Naive thymus-derived CD4-positive, alpha-beta T cell (primary cell): Measurements from ENCODE around the gene ISG15. TPM values are rescaled to one million over a fixed set of nuclear protein-coding genes. Genes with fewer than 3 reads are reported as not detected.
"Not testable (repeated sequence)": the region's sequence is repeated elsewhere in the genome, so short reads cannot be mapped to it uniquely, and the experiment has no call there.

ENCODE experiments used
- ATAC-seq: fragments of 150-1000 bp; cut with Tn5 transposase; 2 replicates; pipeline ENCODE4 v1.10.0; 2021; ENCODE audit warnings: mild to moderate bottlenecking, moderate library complexity
- CTCF ChIA-PET: fragments of 350-600 bp; sonication (Branson Sonifier 250); formaldehyde crosslinking; loops from one replicate; lab custom pipeline; 2021; ENCODE audit warnings: antibody characterized with exemption; lab: Charles Lee
- POLR2A ChIA-PET: fragments of 350-600 bp; sonication (Branson Sonifier 250); formaldehyde crosslinking; loops from one replicate; lab custom pipeline; 2021; ENCODE audit warnings: antibody characterized with exemption, inconsistent platforms; lab: Charles Lee
- DNase-seq, 9 donors: peaks; one replicate each; pipeline versions ENCODE4 v3.0.0 to v3.0.0-alpha.2; 2020 to 2022; ENCODE audit warnings: mixed read lengths in 1 of 9
- H3K27ac ChIP-seq: one replicate; pipeline ENCODE4 v1.7.0; 2013; ENCODE audit warnings: mild to moderate bottlenecking, low read depth, low read length, moderate library complexity
- H3K27me3 ChIP-seq, 2 donors: one replicate each; pipeline ENCODE4 v1.7.0; 2013; ENCODE audit warnings: low read length in 2 of 2, mild to moderate bottlenecking in 2 of 2, moderate library complexity in 2 of 2; ENCODE audit not compliant: control insufficient read depth in 2 of 2, insufficient read depth in 2 of 2
- H3K36me3 ChIP-seq, 3 experiments: 1 replicate in 2 of 3; 2 replicates in 1 of 3; pipeline ENCODE4 v1.7.0; 2013; ENCODE audit warnings: low read length in 3 of 3, mild to moderate bottlenecking in 3 of 3, moderate library complexity in 1 of 3; ENCODE audit not compliant: insufficient read depth in 3 of 3, control insufficient read depth in 2 of 3
- H3K4me1 ChIP-seq, 2 donors: one replicate each; pipeline ENCODE4 v1.7.0; 2013; ENCODE audit warnings: low read length in 2 of 2, mild to moderate bottlenecking in 2 of 2, moderate library complexity in 1 of 2; ENCODE audit not compliant: control insufficient read depth in 2 of 2, insufficient read depth in 2 of 2
- H3K4me3 ChIP-seq: 2 replicates; pipeline ENCODE4 v1.7.0; 2013; ENCODE audit warnings: mild to moderate bottlenecking, low read length
- H3K9me3 ChIP-seq, 3 experiments: 1 replicate in 2 of 3; 2 replicates in 1 of 3; pipeline ENCODE4 v1.7.0; 2013; ENCODE audit warnings: low read length in 3 of 3; ENCODE audit not compliant: control insufficient read depth in 2 of 3
- H3K27ac Mint-ChIP-seq, 9 donors: one replicate each; pipeline ENCODE4 v1.8.0; 2020 to 2022; ENCODE audit warnings: mixed read lengths in 9 of 9, mild to moderate bottlenecking in 8 of 9, moderate library complexity in 5 of 9, inconsistent platforms in 2 of 9
- H3K27me3 Mint-ChIP-seq, 5 donors: one replicate each; pipeline ENCODE4 v1.8.0; 2021 to 2022; ENCODE audit warnings: mixed read lengths in 5 of 5, mild to moderate bottlenecking in 1 of 5
- H3K36me3 Mint-ChIP-seq, 5 donors: one replicate each; pipeline ENCODE4 v1.8.0; 2020 to 2022; ENCODE audit warnings: mixed read lengths in 5 of 5, mild to moderate bottlenecking in 3 of 5, inconsistent platforms in 1 of 5
- H3K4me1 Mint-ChIP-seq, 7 donors: one replicate each; pipeline ENCODE4 v1.8.0; 2020 to 2022; ENCODE audit warnings: mixed read lengths in 7 of 7, mild to moderate bottlenecking in 3 of 7, inconsistent platforms in 1 of 7
- H3K4me3 Mint-ChIP-seq, 10 donors: one replicate each; pipeline ENCODE4 v1.8.0; 2020 to 2022; ENCODE audit warnings: mild to moderate bottlenecking in 10 of 10, mixed read lengths in 10 of 10, moderate library complexity in 6 of 10, inconsistent platforms in 2 of 10
- H3K9me3 Mint-ChIP-seq, 11 donors: one replicate each; pipeline ENCODE4 v1.8.0; 2020 to 2022; ENCODE audit warnings: mixed read lengths in 11 of 11, mild to moderate bottlenecking in 4 of 11, inconsistent platforms in 1 of 11, moderate library complexity in 1 of 11
- intact Hi-C, 2 donors: fragments of 100-400 bp; cut with micrococcal nuclease; formaldehyde crosslinking; loops; one replicate each; pipeline ENCODE4 v1.15.1; 2023
- polyA plus RNA-seq, 2 donors: library from polyadenylated mRNA; unstranded; fragments of 300-500 nt; fragmentation: Illumina TruSeq; gene quantifications; one replicate each; pipeline ENCODE4 v1.2.3, GENCODE V29; 2021
- total RNA-seq, 6 experiments: library from RNA in 5 of 6; stranded (reverse) in 5 of 6; gene quantifications; 1 replicate in 5 of 6; 2 replicates in 1 of 6; pipeline ENCODE4 v1.2.3 and lab custom pipeline; 2021 to 2026

The ISG15 gene
- total and polyA plus RNA-seq, 7 experiments from 2014 or later = 17.4 to 227 (median 42.6) TPM

GRCh38 chr1:1057769-1058087 lies 44.4 kb downstream of the ISG15 start:
- Mint-ChIP-seq H3K4me1 (peaks cover 0 to 19% (median 5%) of the 10 kb centered on the region in 7 donors), H3K4me3 (peak overlapping the region in 6 of 10 donors; percentile 29 to 89 (median 60)), H3K27me3 (peaks cover 7 to 35% (median 13%) of the 10 kb centered on the region in 5 donors)
- POLR2A ChIA-PET, H3K36me3 Mint-ChIP-seq, CTCF ChIA-PET, ATAC-seq, H3K4me3 ChIP-seq, H3K9me3 Mint-ChIP-seq, H3K9me3 ChIP-seq, H3K27ac Mint-ChIP-seq, DNase-seq, H3K27ac ChIP-seq, H3K4me1 ChIP-seq, H3K36me3 ChIP-seq: not testable (repeated sequence)
- H3K27me3 ChIP-seq = peaks cover 3 to 12% of the 10 kb centered on the region in 2 donors
- intact Hi-C loops = loop anchor here in 1 of 2 donors (2.0 kb wide), 1 partner anchor 45 kb away; the partner anchor contains the start of gene ISG15

- Histone ChIP-seq H3K27ac (no peak overlapping the region), H3K27me3 (peaks cover 3 to 16% of the 10 kb centered on the region in 2 donors), H3K4me1 (peaks cover 4 to 10% of the 10 kb centered on the region in 2 donors), H3K4me3 (no peak overlapping the region), H3K36me3 (no peaks in the 10 kb centered on the region), H3K9me3 (no peaks in the 10 kb centered on the region)
- POLR2A ChIA-PET = no interaction called here
- Mint-ChIP-seq H3K36me3 (no peaks in the 10 kb centered on the region), H3K4me3 (peak overlapping the region; percentile 52 to 89 (median 73)), H3K27ac (peak overlapping the region in 4 of 9 donors; percentile 31 to 55 (median 36)), H3K9me3 (no peaks in the 10 kb centered on the region), H3K27me3 (peaks cover 7 to 35% (median 13%) of the 10 kb centered on the region in 5 donors), H3K4me1 (peaks cover 0 to 19% (median 5%) of the 10 kb centered on the region in 7 donors)
- ATAC-seq (no peak), DNase-seq (no peak)
- intact Hi-C loops = loop anchor here in 1 of 2 donors (2.0 kb wide), 1 partner anchor 45 kb away; the partner anchor contains the start of gene ISG15
- CTCF ChIA-PET = no interaction called here
These were observed 45.0 kb downstream of the ISG15 start for GRCh38 chr1:1058088-1058905.

GRCh38 chr1:1058921-1059493 lies 45.7 kb downstream of the ISG15 start:
- DNase-seq (peak in 2 of 9 donors; percentile 36), ATAC-seq (peak; percentile 19)
- no peaks in the 10 kb centered on the region for H3K36me3 ChIP-seq
- peak overlapping the region; percentile 43 for H3K4me3 ChIP-seq
- no peaks in the 10 kb centered on the region for H3K9me3 Mint-ChIP-seq
- H3K27me3 Mint-ChIP-seq = peaks cover 7 to 35% (median 13%) of the 10 kb centered on the region in 5 donors
- ChIA-PET POLR2A (no interaction called here), CTCF (no interaction called here)
- H3K4me3 Mint-ChIP-seq = peak overlapping the region; percentile 52 to 89 (median 73)
- H3K4me1 ChIP-seq = peaks cover 4 to 16% of the 10 kb centered on the region in 2 donors
- no peak overlapping the region for H3K27ac ChIP-seq
- H3K27me3 ChIP-seq = peaks cover 3 to 16% of the 10 kb centered on the region in 2 donors
- H3K9me3 ChIP-seq = no peaks in the 10 kb centered on the region
- H3K36me3 Mint-ChIP-seq = no peaks in the 10 kb centered on the region
- peaks cover 0 to 19% (median 5%) of the 10 kb centered on the region in 7 donors for H3K4me1 Mint-ChIP-seq
- H3K27ac Mint-ChIP-seq = peak overlapping the region in 3 of 9 donors; percentile 31 to 56 (median 55)
- intact Hi-C loops = loop anchor here (1.0 to 2.0 kb wide), 5 partner anchors 10 to 46 kb away; partner anchors contain the start of gene ISG15 (in 1 of the 2)

- intact Hi-C loops = loop anchor here (1.0 to 2.0 kb wide), 5 partner anchors 10 to 47 kb away; partner anchors contain the start of gene ISG15 (in 1 of the 2)
- H3K36me3 Mint-ChIP-seq = no peaks in the 10 kb centered on the region
- CTCF ChIA-PET = no interaction called here
These were observed 46.4 kb downstream of the ISG15 start for GRCh38 chr1:1059494-1060280.

GRCh38 chr1:1060281-1061000 lies 47.1 kb downstream of the ISG15 start:
- peak overlapping the region in 1 of 9 donors; percentile 38 for H3K27ac Mint-ChIP-seq
- H3K9me3 Mint-ChIP-seq = no peaks in the 10 kb centered on the region
- peaks cover 0 to 21% (median 6%) of the 10 kb centered on the region in 7 donors for H3K4me1 Mint-ChIP-seq
- Histone ChIP-seq H3K9me3 (no peaks in the 10 kb centered on the region), H3K27me3 (peaks cover 3 to 16% of the 10 kb centered on the region in 2 donors), H3K4me3 (no peak overlapping the region), H3K27ac (no peak overlapping the region), H3K36me3 (no peaks in the 10 kb centered on the region), H3K4me1 (peaks cover 4 to 22% of the 10 kb centered on the region in 2 donors)
- ChIA-PET POLR2A (no interaction called here), CTCF (no interaction called here)
- ATAC-seq = no peak
- no peak for DNase-seq
- peak overlapping the region in 8 of 10 donors; percentile 29 to 81 (median 52) for H3K4me3 Mint-ChIP-seq
- H3K36me3 Mint-ChIP-seq = no peaks in the 10 kb centered on the region
- peaks cover 7 to 35% (median 13%) of the 10 kb centered on the region in 5 donors for H3K27me3 Mint-ChIP-seq
- intact Hi-C loops = no loop called here

More at GRCh38 chr1:1059494-1060280, 46.4 kb downstream of the ISG15 start:
- peaks cover 3 to 16% of the 10 kb centered on the region in 2 donors for H3K27me3 ChIP-seq
- H3K9me3 ChIP-seq = no peaks in the 10 kb centered on the region
- H3K9me3 Mint-ChIP-seq = no peaks in the 10 kb centered on the region
- POLR2A ChIA-PET = no interaction called here
- ATAC-seq (peak; percentile 92), DNase-seq (peak; percentile 80 to 94 (median 87))
- H3K4me3 Mint-ChIP-seq = peak overlapping the region in 8 of 10 donors; percentile 29 to 84 (median 52)
- H3K27ac Mint-ChIP-seq = peak overlapping the region in 1 of 9 donors; percentile 38
- peaks cover 4 to 22% of the 10 kb centered on the region in 2 donors for H3K4me1 ChIP-seq
- no peaks in the 10 kb centered on the region for H3K36me3 ChIP-seq
- no peak overlapping the region for H3K27ac ChIP-seq
- peaks cover 7 to 35% (median 13%) of the 10 kb centered on the region in 5 donors for H3K27me3 Mint-ChIP-seq
- H3K4me1 Mint-ChIP-seq = peaks cover 0 to 19% (median 5%) of the 10 kb centered on the region in 7 donors
- peak overlapping the region; percentile 43 for H3K4me3 ChIP-seq
